ENCODE data around the gene KCNJ9. TPM values are rescaled to one million over a fixed set of nuclear protein-coding genes. Genes with fewer than 3 reads are reported as not detected.

The KCNJ9 gene
- total RNA-seq, 1 donor from 2014 or later = 0.05 TPM

DNA sequence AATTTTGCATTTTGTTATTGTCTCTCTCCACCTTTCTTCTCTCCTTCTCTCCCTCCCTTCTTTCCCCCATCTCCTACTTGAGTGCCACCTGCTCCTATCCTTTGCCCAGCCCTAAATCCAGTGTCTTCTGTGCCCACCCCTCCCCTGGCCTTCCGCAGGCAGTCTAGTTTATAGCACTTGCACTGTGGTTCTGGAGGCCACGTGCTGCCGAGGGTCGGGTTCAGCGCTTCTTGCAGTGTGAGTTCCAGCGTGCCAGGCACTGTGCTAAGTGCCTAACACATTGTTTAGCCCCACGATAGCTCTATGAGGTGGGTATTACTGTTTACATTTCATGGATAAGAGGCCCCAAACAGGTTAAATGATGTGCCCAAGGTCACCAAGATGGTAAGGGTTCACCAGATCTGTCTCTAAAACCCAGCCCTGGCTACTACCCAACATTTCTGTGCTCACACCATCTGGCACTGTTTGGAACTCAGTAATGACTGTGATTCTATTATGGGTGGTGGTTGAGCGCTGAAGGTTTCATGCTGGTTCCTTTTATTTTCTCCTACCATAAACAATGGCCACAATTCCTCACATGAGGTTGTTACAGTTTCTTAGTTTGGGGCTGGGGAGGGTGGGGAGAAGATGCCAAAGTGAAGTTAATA lies 56.0 kb downstream of the KCNJ9 start:
- Histone ChIP-seq H3K4me1 (peaks cover 32% of the 10 kb centered on the region), H3K9me3 (replicated peaks) (no peaks in the 10 kb centered on the region), H3K36me3 (peaks cover 86% of the 10 kb centered on the region), H3K4me3 (no peak overlapping the region), H3K27me3 (ENCODE audit: low read depth) (no peaks in the 10 kb centered on the region), H3K27ac (replicated peaks) (peak overlapping the region; percentile 66)
- intact Hi-C loops (cut with micrococcal nuclease) = no loop called here
- TF ChIP-seq, protein P1, sequence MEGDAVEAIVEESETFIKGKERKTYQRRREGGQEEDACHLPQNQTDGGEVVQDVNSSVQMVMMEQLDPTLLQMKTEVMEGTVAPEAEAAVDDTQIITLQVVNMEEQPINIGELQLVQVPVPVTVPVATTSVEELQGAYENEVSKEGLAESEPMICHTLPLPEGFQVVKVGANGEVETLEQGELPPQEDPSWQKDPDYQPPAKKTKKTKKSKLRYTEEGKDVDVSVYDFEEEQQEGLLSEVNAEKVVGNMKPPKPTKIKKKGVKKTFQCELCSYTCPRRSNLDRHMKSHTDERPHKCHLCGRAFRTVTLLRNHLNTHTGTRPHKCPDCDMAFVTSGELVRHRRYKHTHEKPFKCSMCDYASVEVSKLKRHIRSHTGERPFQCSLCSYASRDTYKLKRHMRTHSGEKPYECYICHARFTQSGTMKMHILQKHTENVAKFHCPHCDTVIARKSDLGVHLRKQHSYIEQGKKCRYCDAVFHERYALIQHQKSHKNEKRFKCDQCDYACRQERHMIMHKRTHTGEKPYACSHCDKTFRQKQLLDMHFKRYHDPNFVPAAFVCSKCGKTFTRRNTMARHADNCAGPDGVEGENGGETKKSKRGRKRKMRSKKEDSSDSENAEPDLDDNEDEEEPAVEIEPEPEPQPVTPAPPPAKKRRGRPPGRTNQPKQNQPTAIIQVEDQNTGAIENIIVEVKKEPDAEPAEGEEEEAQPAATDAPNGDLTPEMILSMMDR (IDR thresholded peaks at IDR 0.05; ENCODE audit: borderline replicate concordance) = no peak
- no peak for DNase-seq

DNA sequence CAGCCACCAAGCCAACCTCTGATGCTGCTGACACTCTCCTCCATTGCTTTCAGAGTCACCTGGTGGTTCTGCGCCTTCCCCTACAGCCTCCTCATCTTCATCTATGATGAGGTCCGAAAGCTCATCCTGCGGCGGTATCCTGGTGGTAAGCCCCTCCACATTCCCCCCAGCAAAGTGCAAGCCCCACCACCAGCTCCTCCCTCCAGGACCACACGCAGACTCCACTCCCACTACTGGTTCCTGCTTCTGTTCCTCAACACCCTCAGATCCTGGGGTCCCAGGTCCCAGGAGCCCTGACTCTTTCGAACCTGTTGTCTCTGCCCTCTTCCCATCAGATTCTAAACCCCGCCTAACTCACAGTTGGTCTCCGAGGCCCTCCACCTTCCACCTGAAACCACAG lies 58.5 kb downstream of the KCNJ9 start:
- H3K27ac ChIP-seq (replicated peaks) = no peak overlapping the region
- no peak overlapping the region for H3K4me3 ChIP-seq
- peaks cover 69% of the 10 kb centered on the region for H3K36me3 ChIP-seq
- no peaks in the 10 kb centered on the region for H3K9me3 ChIP-seq (replicated peaks)
- intact Hi-C loops (cut with micrococcal nuclease) = no loop called here
- H3K27me3 ChIP-seq (ENCODE audit: low read depth) = no peaks in the 10 kb centered on the region
- no peak for DNase-seq
- peaks cover 20% of the 10 kb centered on the region for H3K4me1 ChIP-seq
- TF ChIP-seq, protein P1 (IDR thresholded peaks at IDR 0.05; ENCODE audit: borderline replicate concordance) = no peak

Other genes starting within 250 kb of the KCNJ9 start
- not detected for gene VSIG8, start 218.9 kb upstream of the KCNJ9 start, total RNA-seq
- 1.1 TPM for gene CFAP45, start 181.4 kb upstream of the KCNJ9 start, total RNA-seq
- gene TAGLN2, start 156.0 kb upstream of the KCNJ9 start, total RNA-seq = 110 TPM
- gene IGSF9, start 135.9 kb upstream of the KCNJ9 start, total RNA-seq = 0.25 TPM
- gene SLAMF9, start 127.3 kb upstream of the KCNJ9 start, total RNA-seq = not detected
- 2.5 TPM for gene PIGM, start 49.5 kb upstream of the KCNJ9 start, total RNA-seq
- gene KCNJ10, start 11.4 kb upstream of the KCNJ9 start, total RNA-seq = not detected
- gene IGSF8, start 17.1 kb downstream of the KCNJ9 start, total RNA-seq = 18.2 TPM
- 401 TPM for gene ATP1A2, start 34.2 kb downstream of the KCNJ9 start, total RNA-seq
- 0.11 TPM for gene ATP1A4, start 70.1 kb downstream of the KCNJ9 start, total RNA-seq
- 39.2 TPM for gene CASQ1, start 109.0 kb downstream of the KCNJ9 start, total RNA-seq
- 280 TPM for gene PEA15, start 123.8 kb downstream of the KCNJ9 start, total RNA-seq
- 162 TPM for gene DCAF8, start 181.0 kb downstream of the KCNJ9 start, total RNA-seq
- 97.6 TPM for gene PEX19, start 203.6 kb downstream of the KCNJ9 start, total RNA-seq